IMR-90 (cell line): ENCODE results near the gene CDHR1. TPM values are rescaled to one million over a fixed set of nuclear protein-coding genes. Genes with fewer than 3 reads are reported as not detected.

Experiments used
- ATAC-seq: fragments of 200-7000 bp; cut with Tn5 transposase; 2 replicates; pipeline ENCODE4 v1.9.1; 2020; ENCODE audit warnings: low read depth, mild to moderate bottlenecking, moderate library complexity
- BruUV-seq: library from RNA; stranded (reverse); fragments of 400-500 nt; replicated peaks from 2 replicates; lab custom pipeline; 2021; lab: Mats Ljungman, UMichigan
- CTCF ChIA-PET: fragments of 300-600 bp; formaldehyde crosslinking; extraction: SDS; loops from one replicate; lab custom pipeline; 2021; ENCODE audit warnings: antibody characterized with exemption; lab: Yijun Ruan, JAX
- POLR2A ChIA-PET: fragments of 300-600 bp; sonication (Branson Sonifier 250); formaldehyde crosslinking; loops from one replicate; lab custom pipeline; 2022; ENCODE audit warnings: antibody characterized with exemption; ENCODE audit not compliant: unreplicated experiment; lab: Charles Lee
- DNase-seq: peaks from one replicate; pipeline ENCODE4 v3.0.0; 2013
- H2AFZ ChIP-seq: replicated peaks from 2 replicates; pipeline ENCODE3; 2013; ENCODE audit warnings: low read length, mild to moderate bottlenecking; ENCODE audit not compliant: poor library complexity
- H2AK5ac ChIP-seq: 2 replicates; pipeline ENCODE4 v1.6.1; 2013; ENCODE audit warnings: low read depth, low read length, inconsistent platforms
- H2AK9ac ChIP-seq: replicated peaks from 2 replicates; pipeline ENCODE3; 2013; ENCODE audit warnings: mild to moderate bottlenecking, low read depth, low read length, moderate library complexity; ENCODE audit not compliant: poor library complexity
- H2BK120ac ChIP-seq: 2 replicates; pipeline ENCODE4 v1.6.1; 2013; ENCODE audit warnings: low read depth, low read length, inconsistent platforms
- H2BK15ac ChIP-seq: 3 replicates; pipeline ENCODE4 v1.6.1; 2013; ENCODE audit warnings: low read depth, low read length, inconsistent platforms
- H2BK20ac ChIP-seq: 2 replicates; pipeline ENCODE4 v1.6.1; 2013; ENCODE audit warnings: low read depth, mild to moderate bottlenecking, inconsistent platforms, low read length, moderate library complexity
- H2BK5ac ChIP-seq: 2 replicates; pipeline ENCODE4 v1.6.1; 2013; ENCODE audit warnings: mild to moderate bottlenecking, low read depth, low read length, inconsistent platforms; ENCODE audit not compliant: poor library complexity, severe bottlenecking
- H3K14ac ChIP-seq: replicated peaks from 2 replicates; pipeline ENCODE4 v1.6.1; 2013; ENCODE audit warnings: low read depth, low read length, inconsistent platforms
- H3K18ac ChIP-seq: 2 replicates; pipeline ENCODE4 v1.6.1; 2013; ENCODE audit warnings: low read depth, low read length, control low read depth
- H3K23ac ChIP-seq: 2 replicates; pipeline ENCODE4 v1.6.1; 2013; ENCODE audit warnings: low read depth, low read length, inconsistent platforms
- H3K27ac ChIP-seq: 2 replicates; pipeline ENCODE4 v1.5.1; 2013; ENCODE audit warnings: mild to moderate bottlenecking, control low read depth, low read length; ENCODE audit not compliant: insufficient read depth
- H3K27me3 ChIP-seq: 2 replicates; pipeline ENCODE4 v1.6.1; 2013; ENCODE audit warnings: low read length; ENCODE audit not compliant: control insufficient read depth, insufficient read depth
- H3K36me3 ChIP-seq: 2 replicates; pipeline ENCODE4 v1.6.1; 2013; ENCODE audit warnings: low read length, mixed read lengths; ENCODE audit not compliant: control insufficient read depth, insufficient read depth
- H3K4ac ChIP-seq: 2 replicates; pipeline ENCODE4 v1.6.1; 2013; ENCODE audit warnings: low read depth, low read length, inconsistent platforms
- H3K4me1 ChIP-seq: 2 replicates; pipeline ENCODE4 v1.6.1; 2013; ENCODE audit warnings: low read length, mixed read lengths; ENCODE audit not compliant: control insufficient read depth, insufficient read depth
- H3K4me2 ChIP-seq: 2 replicates; pipeline ENCODE4 v1.6.1; 2013; ENCODE audit warnings: low read depth, mild to moderate bottlenecking, control low read depth, low read length, moderate library complexity
- H3K4me3 ChIP-seq: 2 replicates; pipeline ENCODE4 v1.5.1; 2013; ENCODE audit warnings: low read depth, mild to moderate bottlenecking, control low read depth, low read length, moderate library complexity; ENCODE audit not compliant: insufficient read depth
- H3K56ac ChIP-seq: 2 replicates; pipeline ENCODE4 v1.6.1; 2013; ENCODE audit warnings: low read length, inconsistent platforms; ENCODE audit not compliant: insufficient read depth; ENCODE audit errors: extremely low read depth
- H3K79me1 ChIP-seq, 2 experiments: 2 replicates each; pipeline ENCODE4 v1.6.1; 2013; ENCODE audit warnings: low read length in 2 of 2, inconsistent platforms in 1 of 2, low read depth in 1 of 2
- H3K9ac ChIP-seq: 2 replicates; pipeline ENCODE4 v1.6.1; 2013; ENCODE audit warnings: low read depth, low read length, control low read depth
- H3K9me1 ChIP-seq: 2 replicates; pipeline ENCODE4 v1.6.1; 2013; ENCODE audit warnings: low read length, inconsistent platforms; ENCODE audit not compliant: insufficient read depth
- H3K9me3 ChIP-seq: 2 replicates; pipeline ENCODE4 v1.6.1; 2013; ENCODE audit warnings: low read length; ENCODE audit not compliant: control insufficient read depth, insufficient read depth
- H4K20me1 ChIP-seq: 2 replicates; pipeline ENCODE4 v1.6.1; 2013; ENCODE audit warnings: low read length, inconsistent platforms; ENCODE audit not compliant: insufficient read depth
- H4K5ac ChIP-seq: 2 replicates; pipeline ENCODE4 v1.6.1; 2013; ENCODE audit warnings: mild to moderate bottlenecking, low read depth, low read length, control low read depth
- H4K8ac ChIP-seq, 2 experiments: 2 replicates each; pipeline ENCODE4 v1.6.1; 2013; ENCODE audit warnings: low read depth in 2 of 2, low read length in 2 of 2, control low read depth in 1 of 2, inconsistent platforms in 1 of 2
- H4K91ac ChIP-seq: 2 replicates; pipeline ENCODE4 v1.6.1; 2013; ENCODE audit warnings: low read depth, low read length, inconsistent platforms; ENCODE audit not compliant: insufficient read depth
- BHLHE40 ChIP-seq: fragments of 150-350 bp; IDR thresholded peaks from 2 replicates; pipeline ENCODE4 v1.6.1; 2016; ENCODE audit warnings: mild to moderate bottlenecking, low read depth, low read length
- CEBPB ChIP-seq: IDR thresholded peaks from 2 replicates; pipeline ENCODE4 v1.6.1; 2012; ENCODE audit warnings: low read depth, low read length, improper control_type of control experiment
- MAFK ChIP-seq: IDR thresholded peaks from 2 replicates; pipeline ENCODE4 v1.6.1; 2012; ENCODE audit warnings: low read depth, low read length, improper control_type of control experiment
- MXI1 ChIP-seq: IDR thresholded peaks from 2 replicates; pipeline ENCODE4 v1.6.1; 2012; ENCODE audit warnings: low read depth, mild to moderate bottlenecking, low read length, moderate library complexity, borderline replicate concordance
- NFE2L2 ChIP-seq: fragments of 150-350 bp; IDR thresholded peaks from 2 replicates; pipeline ENCODE4 v1.6.1; 2016; ENCODE audit warnings: low read depth, mild to moderate bottlenecking, low read length
- POLR2A ChIP-seq: IDR thresholded peaks from 2 replicates; pipeline ENCODE4 v1.6.1; 2012; ENCODE audit warnings: mild to moderate bottlenecking, low read depth, low read length
- RAD21 ChIP-seq: IDR thresholded peaks from 2 replicates; pipeline ENCODE4 v1.6.1; 2012; ENCODE audit warnings: low read length, improper control_type of control experiment
- RFX5 ChIP-seq: IDR thresholded peaks from 2 replicates; pipeline ENCODE4 v1.8.0; 2012; ENCODE audit warnings: low read depth, mild to moderate bottlenecking, low read length, moderate library complexity
- SMC3 ChIP-seq: fragments of 150-350 bp; IDR thresholded peaks from 2 replicates; pipeline ENCODE4 v1.6.1; 2016; ENCODE audit warnings: low read depth, mild to moderate bottlenecking, antibody characterized with exemption, low read length, moderate library complexity
- WGBS, 2 experiments: methylation state at CpG; one replicate each; pipeline versions ENCODE4 v1.1.5 to v1.1.7; 2013; ENCODE audit warnings: missing lambda C conversion rate in 2 of 2; ENCODE audit not compliant: insufficient read length in 1 of 2; ENCODE audit errors: extremely low coverage in 2 of 2; 5-methylcytosine and 5-hydroxymethylcytosine counted together
- dilution Hi-C: fragments of 300-500 bp; cut with HindIII; formaldehyde crosslinking; loops from one replicate; pipeline ENCODE4 v1.14.3; 2018; ENCODE audit warnings: low sequenced_read_pairs; ENCODE audit not compliant: unreplicated experiment
- in situ Hi-C: fragments of 300-500 bp; cut with MboI; formaldehyde crosslinking; loops from 3 replicates; pipeline ENCODE4 v1.14.3; 2019; ENCODE audit warnings: low sequenced_read_pairs, inconsistent platforms, mixed read lengths
- intact Hi-C: fragments of 100-400 bp; cut with micrococcal nuclease; formaldehyde crosslinking; loops from 2 replicates; pipeline ENCODE4 v1.10.0; 2022
- polyA plus RNA-seq, 3 experiments: library from polyadenylated mRNA; depleted of rRNA; stranded (reverse); fragments of >200 nt; gene quantifications; 2 replicates each; pipeline ENCODE4 v1.2.3, GENCODE V29; 2012; ENCODE audit warnings: low replicate concordance in 1 of 3
- total RNA-seq: library from RNA; depleted of rRNA; stranded (reverse); fragments of >200 nt; gene quantifications from 2 replicates; pipeline ENCODE4 v1.2.3, GENCODE V29; 2012
- TF ChIP-seq, protein P1 (sequence below): fragments of 150-350 bp; IDR thresholded peaks from 2 replicates; pipeline ENCODE4 v1.6.1; 2017; ENCODE audit warnings: mild to moderate bottlenecking, antibody characterized with exemption, low read length, low read depth
- TF ChIP-seq, protein P2 (sequence below): conservative IDR thresholded peaks from 2 replicates; pipeline ENCODE4 v1.5.1; 2012; ENCODE audit warnings: mild to moderate bottlenecking, low read depth, low read length, improper control_type of control experiment
- TF ChIP-seq, protein P3 (sequence below): fragments of 150-350 bp; IDR thresholded peaks from 2 replicates; pipeline ENCODE4 v1.6.1; 2016; ENCODE audit warnings: low read depth, mild to moderate bottlenecking, low read length, moderate library complexity, borderline replicate concordance

The CDHR1 gene
- total and polyA plus RNA-seq, 2 of the 4 experiments (the other 2 are of a cell fraction) = not detected

DNA sequence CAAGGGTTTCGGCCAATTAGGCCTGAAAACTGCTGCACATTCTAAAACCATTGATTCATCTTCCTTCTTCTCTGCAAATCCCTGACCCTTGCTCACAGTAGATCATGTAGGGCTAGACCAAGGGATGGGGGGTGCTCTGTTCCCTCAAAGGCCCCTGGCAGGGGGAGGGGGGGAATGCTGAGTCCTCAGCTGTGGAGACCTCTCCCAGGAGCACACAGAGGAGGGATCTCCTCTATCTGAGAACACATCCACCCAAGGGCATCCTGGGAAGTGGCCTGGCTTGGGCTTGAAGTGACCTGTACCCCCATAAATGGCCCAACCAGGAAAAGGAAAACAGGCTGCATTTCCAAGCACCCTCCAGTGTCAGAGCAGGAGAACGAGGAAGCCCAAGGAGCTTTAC, 1.0 kb upstream of the CDHR1 start:
- Histone ChIP-seq H3K27ac (no peak overlapping the region), H3K18ac (no peak overlapping the region), H2BK15ac (no peak overlapping the region), H3K79me1 (no peaks in the 10 kb centered on the region), H3K9me1 (no peaks in the 10 kb centered on the region), H4K91ac (no peak overlapping the region), H2AFZ (no peak overlapping the region), H2AK9ac (no peak overlapping the region), H2AK5ac (no peak overlapping the region), H4K8ac (no peak overlapping the region), H3K4ac (no peak overlapping the region), H3K4me2 (no peak overlapping the region), H3K27me3 (peaks cover 50% of the 10 kb centered on the region), H3K14ac (no peak overlapping the region), H3K4me3 (no peak overlapping the region), H3K9me3 (no peaks in the 10 kb centered on the region), H3K4me1 (peaks cover 2% of the 10 kb centered on the region; the same call in 1 of the 2 replicates), H2BK5ac (no peak overlapping the region), H3K36me3 (no peaks in the 10 kb centered on the region), H3K23ac (no peak overlapping the region), H3K56ac (no peak overlapping the region), H2BK20ac (no peak overlapping the region), H2BK120ac (no peak overlapping the region), H4K5ac (no peak overlapping the region), H4K20me1 (no peaks in the 10 kb centered on the region), H3K9ac (no peak overlapping the region)
- ATAC-seq (no peak), DNase-seq (no peak)
- ChIA-PET CTCF (no interaction called here), POLR2A (no interaction called here)
- TF ChIP-seq, protein P1, sequence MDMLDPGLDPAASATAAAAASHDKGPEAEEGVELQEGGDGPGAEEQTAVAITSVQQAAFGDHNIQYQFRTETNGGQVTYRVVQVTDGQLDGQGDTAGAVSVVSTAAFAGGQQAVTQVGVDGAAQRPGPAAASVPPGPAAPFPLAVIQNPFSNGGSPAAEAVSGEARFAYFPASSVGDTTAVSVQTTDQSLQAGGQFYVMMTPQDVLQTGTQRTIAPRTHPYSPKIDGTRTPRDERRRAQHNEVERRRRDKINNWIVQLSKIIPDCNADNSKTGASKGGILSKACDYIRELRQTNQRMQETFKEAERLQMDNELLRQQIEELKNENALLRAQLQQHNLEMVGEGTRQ = no peak
- TF ChIP-seq SMC3 (no peak), RFX5 (no peak), MXI1 (no peak), MAFK (no peak), RAD21 (no peak), CEBPB (no peak), POLR2A (no peak), NFE2L2 (no peak), BHLHE40 (no peak)
- TF ChIP-seq, protein P2, sequence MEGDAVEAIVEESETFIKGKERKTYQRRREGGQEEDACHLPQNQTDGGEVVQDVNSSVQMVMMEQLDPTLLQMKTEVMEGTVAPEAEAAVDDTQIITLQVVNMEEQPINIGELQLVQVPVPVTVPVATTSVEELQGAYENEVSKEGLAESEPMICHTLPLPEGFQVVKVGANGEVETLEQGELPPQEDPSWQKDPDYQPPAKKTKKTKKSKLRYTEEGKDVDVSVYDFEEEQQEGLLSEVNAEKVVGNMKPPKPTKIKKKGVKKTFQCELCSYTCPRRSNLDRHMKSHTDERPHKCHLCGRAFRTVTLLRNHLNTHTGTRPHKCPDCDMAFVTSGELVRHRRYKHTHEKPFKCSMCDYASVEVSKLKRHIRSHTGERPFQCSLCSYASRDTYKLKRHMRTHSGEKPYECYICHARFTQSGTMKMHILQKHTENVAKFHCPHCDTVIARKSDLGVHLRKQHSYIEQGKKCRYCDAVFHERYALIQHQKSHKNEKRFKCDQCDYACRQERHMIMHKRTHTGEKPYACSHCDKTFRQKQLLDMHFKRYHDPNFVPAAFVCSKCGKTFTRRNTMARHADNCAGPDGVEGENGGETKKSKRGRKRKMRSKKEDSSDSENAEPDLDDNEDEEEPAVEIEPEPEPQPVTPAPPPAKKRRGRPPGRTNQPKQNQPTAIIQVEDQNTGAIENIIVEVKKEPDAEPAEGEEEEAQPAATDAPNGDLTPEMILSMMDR = no peak
- TF ChIP-seq, protein P3, sequence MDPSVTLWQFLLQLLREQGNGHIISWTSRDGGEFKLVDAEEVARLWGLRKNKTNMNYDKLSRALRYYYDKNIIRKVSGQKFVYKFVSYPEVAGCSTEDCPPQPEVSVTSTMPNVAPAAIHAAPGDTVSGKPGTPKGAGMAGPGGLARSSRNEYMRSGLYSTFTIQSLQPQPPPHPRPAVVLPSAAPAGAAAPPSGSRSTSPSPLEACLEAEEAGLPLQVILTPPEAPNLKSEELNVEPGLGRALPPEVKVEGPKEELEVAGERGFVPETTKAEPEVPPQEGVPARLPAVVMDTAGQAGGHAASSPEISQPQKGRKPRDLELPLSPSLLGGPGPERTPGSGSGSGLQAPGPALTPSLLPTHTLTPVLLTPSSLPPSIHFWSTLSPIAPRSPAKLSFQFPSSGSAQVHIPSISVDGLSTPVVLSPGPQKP = no peak
- dilution Hi-C loops (no loop called here), intact Hi-C loops (no loop called here), in situ Hi-C loops (no loop called here)
- BruUV-seq = no TSS peak
- WGBS, 2 experiments = 17% methylated on average over 1 of the region's 2 CpGs; no CpG with 5 or more reads in 1 of the 2 experiments
